Left ventricle myocardium inferior (tissue), 1 donor: ENCODE measurements around the gene TEX101. TPM values are rescaled to one million over a fixed set of nuclear protein-coding genes. Genes with fewer than 3 reads are reported as not detected.

Experiments
- DNase-seq: peaks from one replicate; pipeline ENCODE4 v3.0.0-alpha.2; 2020
- H3K27ac ChIP-seq: fragments of 200-600 bp; replicated peaks from 2 replicates; pipeline ENCODE4 v1.8.0; 2021
- H3K27me3 ChIP-seq: fragments of 200-600 bp; 2 replicates; pipeline ENCODE4 v1.8.0; 2021; ENCODE audit warnings: low read depth
- H3K36me3 ChIP-seq: fragments of 200-600 bp; 2 replicates; pipeline ENCODE4 v1.8.0; 2021
- H3K4me1 ChIP-seq: fragments of 200-600 bp; 2 replicates; pipeline ENCODE4 v1.8.0; 2021
- H3K4me3 ChIP-seq: fragments of 200-600 bp; 2 replicates; pipeline ENCODE4 v1.8.0; 2021; ENCODE audit warnings: mild to moderate bottlenecking, moderate library complexity
- H3K9me3 ChIP-seq: fragments of 200-600 bp; replicated peaks from 2 replicates; pipeline ENCODE4 v1.8.0; 2021
- intact Hi-C: fragments of 100-400 bp; cut with micrococcal nuclease; formaldehyde crosslinking; loops from one replicate; pipeline ENCODE4 v1.11.0; 2022
- total RNA-seq: library from RNA; stranded (reverse); fragmentation: NEBNext Ultra II Directional; extraction: Animal tissue kit (Norgen Biotek cat#: 25700); gene quantifications from one replicate; pipeline ENCODE4 v1.2.1, GENCODE V29; 2021
- TF ChIP-seq, protein P1 (sequence below): fragments of 200-600 bp; IDR thresholded peaks from 2 replicates; pipeline ENCODE4 v1.8.0; 2021; ENCODE audit warnings: antibody characterized with exemption, mild to moderate bottlenecking, borderline replicate concordance
- donor health status: DM: no; HTN: yes; CAD: no; lungs with severe emphysema.

TEX101 gene
- total RNA-seq, 1 donor from 2014 or later, result not detected

DNA sequence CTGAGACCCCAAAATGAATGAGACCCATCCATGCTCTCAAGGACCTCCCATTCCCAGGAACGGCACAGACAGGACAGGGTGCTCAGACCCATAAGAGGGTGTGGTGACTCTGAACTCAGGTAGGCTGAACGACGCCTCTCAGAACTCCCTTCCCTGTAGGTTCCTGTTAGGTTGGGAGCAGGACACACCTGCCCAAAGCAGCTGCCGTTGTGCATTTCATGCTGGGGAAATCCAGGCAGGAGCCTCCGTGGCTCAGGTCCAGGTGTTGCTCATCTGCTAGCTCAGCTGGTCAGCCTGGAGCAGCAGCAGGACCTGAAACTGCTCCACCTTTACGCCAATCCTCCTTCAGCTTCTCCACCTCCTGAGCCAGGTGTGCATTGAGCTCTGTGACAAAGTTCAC, 19.1 kb upstream of the TEX101 start:
- intact Hi-C loops, result no loop called here
- H3K27me3 ChIP-seq, result peaks cover 86% of the 10 kb centered on the region
- no peaks in the 10 kb centered on the region for H3K9me3 ChIP-seq
- no peaks in the 10 kb centered on the region for H3K4me1 ChIP-seq
- no peak overlapping the region for H3K4me3 ChIP-seq
- TF ChIP-seq, protein P1, sequence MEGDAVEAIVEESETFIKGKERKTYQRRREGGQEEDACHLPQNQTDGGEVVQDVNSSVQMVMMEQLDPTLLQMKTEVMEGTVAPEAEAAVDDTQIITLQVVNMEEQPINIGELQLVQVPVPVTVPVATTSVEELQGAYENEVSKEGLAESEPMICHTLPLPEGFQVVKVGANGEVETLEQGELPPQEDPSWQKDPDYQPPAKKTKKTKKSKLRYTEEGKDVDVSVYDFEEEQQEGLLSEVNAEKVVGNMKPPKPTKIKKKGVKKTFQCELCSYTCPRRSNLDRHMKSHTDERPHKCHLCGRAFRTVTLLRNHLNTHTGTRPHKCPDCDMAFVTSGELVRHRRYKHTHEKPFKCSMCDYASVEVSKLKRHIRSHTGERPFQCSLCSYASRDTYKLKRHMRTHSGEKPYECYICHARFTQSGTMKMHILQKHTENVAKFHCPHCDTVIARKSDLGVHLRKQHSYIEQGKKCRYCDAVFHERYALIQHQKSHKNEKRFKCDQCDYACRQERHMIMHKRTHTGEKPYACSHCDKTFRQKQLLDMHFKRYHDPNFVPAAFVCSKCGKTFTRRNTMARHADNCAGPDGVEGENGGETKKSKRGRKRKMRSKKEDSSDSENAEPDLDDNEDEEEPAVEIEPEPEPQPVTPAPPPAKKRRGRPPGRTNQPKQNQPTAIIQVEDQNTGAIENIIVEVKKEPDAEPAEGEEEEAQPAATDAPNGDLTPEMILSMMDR, result no peak
- H3K36me3 ChIP-seq, result no peaks in the 10 kb centered on the region
- DNase-seq, result no peak
- H3K27ac ChIP-seq, result no peak overlapping the region

DNA sequence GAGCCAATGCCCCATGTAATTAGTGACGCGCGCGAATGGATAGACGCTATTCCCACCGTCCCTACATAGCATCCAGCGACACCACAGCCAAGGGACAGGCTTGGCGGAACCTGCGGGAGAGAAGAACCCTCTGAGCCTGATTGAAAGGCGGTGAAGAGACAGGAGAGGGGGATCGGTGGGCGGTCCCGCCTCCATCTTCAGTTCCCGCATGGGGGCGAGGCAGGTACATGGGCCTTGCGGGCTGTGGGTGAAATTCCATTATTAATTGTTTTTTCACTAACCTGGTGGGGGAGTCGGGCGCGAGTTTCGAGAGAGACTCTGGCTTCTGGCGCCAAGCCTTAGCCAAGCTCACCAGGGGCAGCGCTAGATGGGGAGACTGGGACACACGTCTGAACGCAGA, 8.4 kb upstream of the TEX101 start:
- Histone ChIP-seq H3K36me3 (no peaks in the 10 kb centered on the region), H3K27me3 (peaks cover 74% of the 10 kb centered on the region), H3K4me1 (no peaks in the 10 kb centered on the region), H3K4me3 (no peak overlapping the region), H3K9me3 (no peaks in the 10 kb centered on the region), H3K27ac (no peak overlapping the region)
- intact Hi-C loops, result no loop called here
- no peak for DNase-seq
- TF ChIP-seq, protein P1, result no peak

DNA sequence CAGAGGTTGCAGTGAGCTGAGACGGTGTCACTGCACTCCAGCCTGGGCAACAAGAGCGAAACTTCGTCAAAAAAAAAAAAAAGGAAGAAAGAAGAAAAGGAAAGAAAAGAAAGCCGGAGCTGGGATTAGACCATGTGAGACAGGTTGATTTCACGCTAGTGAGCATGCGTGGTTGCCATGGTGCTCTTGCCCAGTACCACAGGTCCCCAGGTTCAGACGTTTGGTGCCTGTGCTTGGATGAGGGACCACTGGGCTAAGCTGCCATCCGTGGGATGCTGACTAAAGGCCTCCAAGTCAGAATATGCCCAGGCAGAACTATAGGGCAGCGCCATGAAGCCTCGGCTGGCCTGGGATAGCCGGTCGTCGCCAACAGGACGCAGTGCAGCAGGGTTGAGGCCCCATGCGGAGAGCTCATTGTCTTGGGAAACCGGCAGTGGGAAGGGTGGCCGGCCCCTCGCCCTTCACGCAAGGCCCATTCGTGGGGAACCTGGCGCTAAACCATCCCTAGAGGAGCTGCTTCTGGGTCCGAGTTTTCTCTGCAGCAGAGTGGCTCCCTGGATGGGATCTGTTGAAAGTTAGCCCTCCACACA, 7.2 kb upstream of the TEX101 start:
- DNase-seq, result no peak
- Histone ChIP-seq H3K9me3 (no peaks in the 10 kb centered on the region), H3K4me1 (no peaks in the 10 kb centered on the region), H3K4me3 (no peak overlapping the region), H3K36me3 (no peaks in the 10 kb centered on the region), H3K27me3 (peaks cover 64% of the 10 kb centered on the region), H3K27ac (no peak overlapping the region)
- intact Hi-C loops, result no loop called here
- TF ChIP-seq, protein P1, result no peak

DNA sequence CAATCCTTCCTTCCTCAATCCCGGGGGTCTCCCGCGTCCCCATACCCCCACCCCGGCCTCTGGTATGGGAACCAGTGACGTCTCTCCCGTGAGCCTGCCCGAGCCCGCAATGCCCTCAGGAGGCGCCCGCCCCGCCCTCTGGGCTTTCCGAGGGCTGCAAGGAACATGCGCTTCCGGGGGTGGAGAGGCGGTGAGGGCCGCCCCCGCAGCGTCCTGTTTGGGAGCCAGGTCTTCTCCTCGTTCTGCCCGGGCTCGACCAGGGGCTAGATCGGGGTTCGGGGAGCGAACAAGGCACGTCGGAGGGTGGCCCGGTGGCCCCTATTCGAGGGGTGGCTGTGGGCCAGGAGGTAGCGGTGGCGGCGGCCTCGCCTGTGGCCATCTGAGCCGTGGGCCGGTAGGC, 6.6 kb upstream of the TEX101 start:
- Histone ChIP-seq H3K27me3 (peaks cover 60% of the 10 kb centered on the region), H3K4me1 (no peaks in the 10 kb centered on the region), H3K36me3 (no peaks in the 10 kb centered on the region), H3K9me3 (no peaks in the 10 kb centered on the region), H3K27ac (no peak overlapping the region), H3K4me3 (no peak overlapping the region)
- TF ChIP-seq, protein P1, result no peak
- no peak for DNase-seq
- intact Hi-C loops, result no loop called here

DNA sequence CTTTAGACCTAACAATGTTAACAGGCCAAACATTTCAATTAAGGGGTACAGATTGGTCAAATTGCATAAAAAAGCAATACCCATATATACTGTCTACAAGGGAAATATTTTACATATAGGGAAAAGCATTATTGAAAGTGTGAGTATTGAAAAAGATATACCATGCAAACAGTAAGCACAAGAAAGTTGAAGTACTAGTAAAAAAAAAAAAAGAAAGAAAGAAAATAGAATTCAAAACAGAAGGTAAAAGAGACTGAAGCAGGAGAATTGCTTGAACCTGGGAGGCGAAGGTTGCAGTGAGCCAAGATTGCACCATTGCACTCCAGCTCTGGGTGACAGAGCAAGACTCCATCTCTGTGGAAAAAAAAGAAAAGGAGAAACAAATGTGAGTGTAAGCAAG, 5.3 kb upstream of the TEX101 start:
- no peaks in the 10 kb centered on the region for H3K9me3 ChIP-seq
- no peaks in the 10 kb centered on the region for H3K4me1 ChIP-seq
- no peak for DNase-seq
- no peak overlapping the region for H3K27ac ChIP-seq
- intact Hi-C loops, result no loop called here
- H3K4me3 ChIP-seq, result no peak overlapping the region
- peaks cover 48% of the 10 kb centered on the region for H3K27me3 ChIP-seq
- TF ChIP-seq, protein P1, result no peak
- H3K36me3 ChIP-seq, result no peaks in the 10 kb centered on the region
